Measurements from ENCODE around the gene EZH1. TPM values are rescaled to one million over a fixed set of nuclear protein-coding genes. Genes with fewer than 3 reads are reported as not detected.

The EZH1 gene
- polyA plus RNA-seq (2012; ENCODE audit: insufficient read length, low read depth), result 15.8 TPM

GRCh38 chr17:42744806-42745617, at the start of gene EZH1:
EZH1 (minus strand) TSS chr17:42745040; CDS start chr17:42728941, 16,099 bp downstream.
- no peak; the same call in 1 of the 2 replicates for TF ChIP-seq TAF1 (IDR thresholded peaks at IDR 0.05; ENCODE audit: borderline replicate concordance, insufficient read depth, low read length)
- TF ChIP-seq REST (IDR thresholded peaks at IDR 0.05; ENCODE audit: insufficient read depth in 1 of 2, low read depth in 2 of 2, low read length in 2 of 2), result 0 out of 4 replicates have a peak, but pooled peaks of 1 of the 2 experiments have one; percentile 28
- peak; percentile 94 for TF ChIP-seq FOXP2 (optimal IDR thresholded peaks at IDR 0.05; ENCODE audit: borderline replicate concordance, extremely low read depth, extremely low read length, insufficient read depth)
- peak; percentile 57; the same call in 1 of the 2 replicates for TF ChIP-seq POLR2AphosphoS5 (IDR thresholded peaks at IDR 0.05; ENCODE audit: low read depth, low read length)
- no peak for TF ChIP-seq SIN3A (IDR thresholded peaks at IDR 0.05; ENCODE audit: borderline replicate concordance, insufficient read depth, low read length)

DNA sequence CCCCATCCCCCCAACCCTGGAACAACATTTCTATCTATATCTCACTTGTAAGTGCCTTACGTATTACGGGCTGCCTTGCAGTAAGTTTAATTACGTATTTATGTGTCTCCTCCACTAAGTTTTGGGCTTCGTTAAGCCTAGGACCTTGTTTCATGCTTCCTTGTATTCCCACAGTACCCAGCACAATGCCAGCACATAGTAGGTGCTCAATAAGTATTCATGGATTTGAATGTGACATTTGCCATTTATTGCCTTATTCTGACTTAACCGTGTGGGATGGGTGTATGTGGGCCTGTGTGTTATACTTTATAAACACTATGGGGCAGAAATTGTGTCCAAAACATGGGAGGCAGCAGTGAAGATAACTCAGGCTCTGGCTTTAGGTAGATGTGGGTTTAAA, 47.7 kb upstream of the EZH1 start:
- TF ChIP-seq TAF1 (IDR thresholded peaks at IDR 0.05; ENCODE audit: borderline replicate concordance, insufficient read depth, low read length) (no peak), SIN3A (IDR thresholded peaks at IDR 0.05; ENCODE audit: borderline replicate concordance, insufficient read depth, low read length) (no peak), FOXP2 (optimal IDR thresholded peaks at IDR 0.05; ENCODE audit: borderline replicate concordance, extremely low read depth, extremely low read length, insufficient read depth) (no peak), REST (IDR thresholded peaks at IDR 0.05; ENCODE audit: insufficient read depth in 1 of 2, low read depth in 2 of 2, low read length in 2 of 2) (no peak), POLR2AphosphoS5 (IDR thresholded peaks at IDR 0.05; ENCODE audit: low read depth, low read length) (no peak)

DNA sequence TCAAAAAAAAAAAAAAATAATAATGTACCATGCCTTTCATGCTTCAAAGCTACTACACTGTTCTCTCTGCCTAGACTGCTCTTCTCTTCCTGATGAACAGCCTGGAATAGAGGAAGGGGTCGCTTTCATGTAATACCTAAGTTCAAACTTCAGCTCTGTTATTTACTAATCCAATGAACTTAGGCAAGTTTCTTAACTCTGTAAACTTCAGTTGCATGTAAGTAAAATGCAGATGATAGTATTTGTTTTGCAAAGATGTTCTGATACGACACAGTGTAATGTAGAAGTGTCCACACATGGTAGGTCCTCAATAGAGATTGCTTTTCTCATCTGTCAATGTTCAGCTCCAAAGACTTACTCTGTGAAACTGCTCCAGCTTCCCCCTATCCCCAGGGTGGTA, 47.1 kb upstream of the EZH1 start:
- TF ChIP-seq SIN3A (IDR thresholded peaks at IDR 0.05; ENCODE audit: borderline replicate concordance, insufficient read depth, low read length) (no peak), POLR2AphosphoS5 (IDR thresholded peaks at IDR 0.05; ENCODE audit: low read depth, low read length) (no peak), REST (IDR thresholded peaks at IDR 0.05; ENCODE audit: insufficient read depth in 1 of 2, low read depth in 2 of 2, low read length in 2 of 2) (no peak), TAF1 (IDR thresholded peaks at IDR 0.05; ENCODE audit: borderline replicate concordance, insufficient read depth, low read length) (no peak), FOXP2 (optimal IDR thresholded peaks at IDR 0.05; ENCODE audit: borderline replicate concordance, extremely low read depth, extremely low read length, insufficient read depth) (no peak)

GRCh38 chr17:42787266-42787665, 42.4 kb upstream of the EZH1 start:
- TF ChIP-seq TAF1 (IDR thresholded peaks at IDR 0.05; ENCODE audit: borderline replicate concordance, insufficient read depth, low read length) (no peak), REST (IDR thresholded peaks at IDR 0.05; ENCODE audit: insufficient read depth in 1 of 2, low read depth in 2 of 2, low read length in 2 of 2) (no peak), FOXP2 (optimal IDR thresholded peaks at IDR 0.05; ENCODE audit: borderline replicate concordance, extremely low read depth, extremely low read length, insufficient read depth) (no peak), POLR2AphosphoS5 (IDR thresholded peaks at IDR 0.05; ENCODE audit: low read depth, low read length) (no peak), SIN3A (IDR thresholded peaks at IDR 0.05; ENCODE audit: borderline replicate concordance, insufficient read depth, low read length) (no peak)
